Measurements from ENCODE around the gene SUSD1.
"Not testable (repeated sequence)": the region's sequence is repeated elsewhere in the genome, so short reads cannot be mapped to it uniquely, and the experiment has no call there.

Gene SUSD1

GRCh38 chr9:112073639-112074173, 101.4 kb downstream of the SUSD1 start:
- in situ Hi-C loops (cut with HindIII; ENCODE audit: low sequenced_read_pairs), result not testable (repeated sequence)

- in situ Hi-C loops (cut with HindIII; ENCODE audit: low sequenced_read_pairs), result no loop called here
Observed at GRCh38 chr9:112072721-112073638, 102.1 kb downstream of the SUSD1 start.

- in situ Hi-C loops (cut with HindIII; ENCODE audit: low sequenced_read_pairs), result no loop called here
Observed at GRCh38 chr9:112069318-112070169, 105.6 kb downstream of the SUSD1 start.

GRCh38 chr9:112065806-112066606, 109.1 kb downstream of the SUSD1 start:
- in situ Hi-C loops (cut with HindIII; ENCODE audit: low sequenced_read_pairs), result no loop called here

- in situ Hi-C loops (cut with HindIII; ENCODE audit: low sequenced_read_pairs), result no loop called here
Observed at GRCh38 chr9:112064871-112065270, 110.2 kb downstream of the SUSD1 start.

- in situ Hi-C loops (cut with HindIII; ENCODE audit: low sequenced_read_pairs), result no loop called here
Observed at GRCh38 chr9:112063586-112063985, 111.5 kb downstream of the SUSD1 start.

GRCh38 chr9:112063151-112063550, 111.9 kb downstream of the SUSD1 start:
- in situ Hi-C loops (cut with HindIII; ENCODE audit: low sequenced_read_pairs), result no loop called here

GRCh38 chr9:112061152-112061740, 113.9 kb downstream of the SUSD1 start:
- in situ Hi-C loops (cut with HindIII; ENCODE audit: low sequenced_read_pairs), result no loop called here

GRCh38 chr9:112059966-112060320, 115.2 kb downstream of the SUSD1 start:
- in situ Hi-C loops (cut with HindIII; ENCODE audit: low sequenced_read_pairs), result no loop called here

GRCh38 chr9:112059145-112059965, 115.7 kb downstream of the SUSD1 start:
- in situ Hi-C loops (cut with HindIII; ENCODE audit: low sequenced_read_pairs), result no loop called here

GRCh38 chr9:112056996-112057395, 118.1 kb downstream of the SUSD1 start:
- in situ Hi-C loops (cut with HindIII; ENCODE audit: low sequenced_read_pairs), result no loop called here

GRCh38 chr9:112054916-112055315, 120.2 kb downstream of the SUSD1 start:
- in situ Hi-C loops (cut with HindIII; ENCODE audit: low sequenced_read_pairs), result no loop called here

GRCh38 chr9:112051812-112052211, 123.3 kb downstream of the SUSD1 start:
- in situ Hi-C loops (cut with HindIII; ENCODE audit: low sequenced_read_pairs), result no loop called here

- in situ Hi-C loops (cut with HindIII; ENCODE audit: low sequenced_read_pairs), result no loop called here
Observed at GRCh38 chr9:112050544-112051475, 124.3 kb downstream of the SUSD1 start.

- in situ Hi-C loops (cut with HindIII; ENCODE audit: low sequenced_read_pairs), result no loop called here
Observed at GRCh38 chr9:112049811-112050516, 125.1 kb downstream of the SUSD1 start.

GRCh38 chr9:112048924-112049691, 126.0 kb downstream of the SUSD1 start:
- in situ Hi-C loops (cut with HindIII; ENCODE audit: low sequenced_read_pairs), result no loop called here

GRCh38 chr9:112047538-112048066, 127.5 kb downstream of the SUSD1 start:
- in situ Hi-C loops (cut with HindIII; ENCODE audit: low sequenced_read_pairs), result no loop called here

Measured in DLD1 (cell line).